GM21360 (cell line): ENCODE data around the gene APOL4.
A peak's percentile ranks its signal among the peaks of the same experiment; 100 is the strongest.
"Not testable (repeated sequence)": the region's sequence is repeated elsewhere in the genome, so short reads cannot be mapped to it uniquely, and the experiment has no call there.

Source experiments
- ATAC-seq: cut with Tn5 transposase; IDR thresholded peaks from one replicate; pipeline ENCODE4 v1.9.1; 2021; ENCODE audit warnings: mild to moderate bottlenecking, moderate library complexity; ENCODE audit not compliant: unreplicated experiment

The APOL4 gene, protein sequence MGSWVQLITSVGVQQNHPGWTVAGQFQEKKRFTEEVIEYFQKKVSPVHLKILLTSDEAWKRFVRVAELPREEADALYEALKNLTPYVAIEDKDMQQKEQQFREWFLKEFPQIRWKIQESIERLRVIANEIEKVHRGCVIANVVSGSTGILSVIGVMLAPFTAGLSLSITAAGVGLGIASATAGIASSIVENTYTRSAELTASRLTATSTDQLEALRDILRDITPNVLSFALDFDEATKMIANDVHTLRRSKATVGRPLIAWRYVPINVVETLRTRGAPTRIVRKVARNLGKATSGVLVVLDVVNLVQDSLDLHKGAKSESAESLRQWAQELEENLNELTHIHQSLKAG

GRCh38 chr22:36201630-36202319 is at the start of gene APOL4:
APOL4 (minus strand) TSS chr22:36201809; CDS start chr22:36201734, 75 bp downstream.
- ATAC-seq: no peak

DNA sequence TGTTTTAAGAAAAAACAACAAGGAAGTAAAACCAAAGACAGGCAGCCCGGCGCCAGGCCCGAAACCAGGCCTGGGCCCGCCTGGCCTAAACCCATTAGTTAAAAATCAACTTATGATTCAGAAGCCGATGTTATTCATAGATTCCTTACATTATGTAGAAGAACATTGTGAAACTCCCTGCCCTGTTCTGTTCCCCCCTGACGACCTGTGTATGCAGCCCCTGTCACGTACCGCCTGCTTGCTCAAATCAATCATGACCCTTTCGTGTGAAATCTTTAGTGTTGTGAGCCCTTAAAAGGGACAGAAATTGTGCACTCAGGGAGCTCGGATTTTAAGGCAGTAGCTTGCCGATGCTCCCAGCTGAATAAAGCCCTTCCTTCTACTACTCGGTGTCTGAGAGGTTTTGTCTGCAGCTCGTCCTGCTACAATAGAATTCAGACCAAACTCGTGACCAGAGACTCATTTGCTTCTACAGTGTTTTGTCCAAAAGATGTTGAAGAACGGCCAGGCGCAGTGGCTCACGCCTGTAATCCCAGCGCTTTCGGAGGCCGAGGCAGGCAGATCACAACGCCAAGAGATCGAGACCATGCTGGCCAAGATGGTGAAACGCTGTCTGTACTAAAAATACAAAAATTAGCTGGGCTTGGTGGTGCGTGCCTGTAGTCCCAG is 48.8 kb upstream of the APOL4 start:
- ATAC-seq: not testable (repeated sequence)

GRCh38 chr22:36249160-36249559 is 47.6 kb upstream of the APOL4 start:
- ATAC-seq: no peak

GRCh38 chr22:36247955-36248354 is 46.3 kb upstream of the APOL4 start:
- ATAC-seq: no peak

DNA sequence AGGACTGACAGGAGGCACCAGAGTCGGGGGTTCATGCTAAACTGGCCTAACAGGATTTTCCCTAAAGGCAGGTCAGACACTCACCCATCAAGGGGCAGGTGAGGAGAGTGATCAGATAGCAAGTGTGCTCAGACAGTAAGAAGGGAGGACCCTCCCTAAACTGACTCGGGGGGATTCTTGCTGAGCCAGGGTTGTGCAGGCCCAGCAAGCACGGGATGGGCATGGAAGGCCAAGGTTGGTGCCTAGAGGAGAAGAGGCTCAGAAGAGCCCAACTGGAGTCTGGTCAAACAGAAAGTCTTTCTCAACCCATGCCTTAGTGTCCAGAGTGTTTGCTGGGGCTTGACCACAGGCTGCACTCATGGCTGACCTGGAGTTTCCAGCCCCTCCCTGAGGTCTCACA is 45.1 kb upstream of the APOL4 start:
- no peak for ATAC-seq

DNA sequence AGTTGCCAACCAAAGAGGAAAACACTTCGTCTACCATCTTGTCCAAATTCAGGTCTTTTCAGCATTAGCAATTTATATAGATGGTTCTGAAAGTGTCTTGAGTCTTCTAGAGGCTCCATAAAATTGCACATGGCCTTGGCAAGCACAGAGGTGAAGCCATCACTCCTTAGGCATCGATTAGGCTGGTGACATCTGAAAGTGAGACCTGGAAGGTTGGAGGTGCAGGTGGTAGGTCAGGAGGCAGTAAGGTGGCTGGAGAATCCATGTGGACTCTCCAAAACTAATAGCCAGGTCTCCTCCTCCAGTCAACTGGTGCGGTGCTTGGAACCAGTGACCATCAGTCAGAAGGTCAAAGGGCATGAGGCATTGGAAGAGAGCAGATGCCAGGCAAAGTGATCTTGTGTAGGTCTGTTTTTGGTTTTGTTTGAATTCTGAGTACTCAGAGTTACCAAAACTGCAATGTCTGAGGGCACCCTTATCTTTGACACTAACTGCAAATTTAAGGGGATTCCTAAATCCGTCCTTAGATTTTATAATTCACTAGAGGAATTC is 44.3 kb upstream of the APOL4 start:
- ATAC-seq: no peak

DNA sequence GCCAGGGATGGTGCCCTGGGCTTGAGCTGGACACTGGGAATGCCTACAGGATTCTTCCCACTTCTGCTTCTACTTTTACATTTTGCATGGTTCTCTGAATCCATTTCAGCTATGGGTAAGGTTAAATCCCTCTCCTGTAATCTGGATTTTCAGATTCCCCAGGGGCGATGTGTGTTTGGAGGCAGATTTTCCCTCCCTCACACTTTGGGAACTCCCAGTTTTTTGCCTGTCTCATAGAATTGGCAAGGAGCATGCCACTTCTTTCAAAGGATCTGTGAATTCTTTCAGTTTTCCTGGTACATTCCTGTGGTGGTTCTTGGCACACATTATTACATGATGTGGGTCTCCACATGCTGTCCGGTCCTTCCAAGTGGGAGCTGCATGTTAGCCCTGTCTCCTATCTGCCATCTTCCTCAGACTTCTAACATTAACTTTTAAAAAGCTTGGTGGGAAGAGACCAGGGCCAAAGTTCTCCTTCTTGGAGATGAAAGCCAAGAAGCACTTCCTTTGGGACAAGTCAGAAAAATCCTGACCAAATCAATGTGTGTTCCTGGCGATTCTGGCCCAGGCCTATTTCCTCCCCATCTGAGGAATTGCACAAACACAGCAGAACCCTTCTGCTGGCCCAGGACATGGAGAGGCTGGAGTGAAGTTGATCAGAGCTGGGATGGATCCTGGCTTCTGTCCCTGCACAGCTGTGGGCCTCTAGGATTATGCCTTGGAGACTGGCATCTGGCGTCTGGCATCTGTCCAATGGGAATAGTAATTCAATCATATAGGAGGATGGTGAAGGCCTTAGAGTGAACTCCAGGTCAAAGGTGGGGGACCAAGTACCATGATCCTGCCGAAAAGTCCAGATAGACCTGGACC is 43.1 kb upstream of the APOL4 start:
- ATAC-seq: no peak

- ATAC-seq: no peak
These were observed 42.4 kb upstream of the APOL4 start for GRCh38 chr22:36243986-36244385.

GRCh38 chr22:36239401-36240171 is 38.0 kb upstream of the APOL4 start, which contains the start of gene APOL2:
APOL2 (minus strand) TSS chr22:36239527; CDS start chr22:36233162, 6,365 bp downstream.
- peak; percentile 84 for ATAC-seq

- ATAC-seq: no peak
These were observed 37.5 kb upstream of the APOL4 start for GRCh38 chr22:36239150-36239400.

DNA sequence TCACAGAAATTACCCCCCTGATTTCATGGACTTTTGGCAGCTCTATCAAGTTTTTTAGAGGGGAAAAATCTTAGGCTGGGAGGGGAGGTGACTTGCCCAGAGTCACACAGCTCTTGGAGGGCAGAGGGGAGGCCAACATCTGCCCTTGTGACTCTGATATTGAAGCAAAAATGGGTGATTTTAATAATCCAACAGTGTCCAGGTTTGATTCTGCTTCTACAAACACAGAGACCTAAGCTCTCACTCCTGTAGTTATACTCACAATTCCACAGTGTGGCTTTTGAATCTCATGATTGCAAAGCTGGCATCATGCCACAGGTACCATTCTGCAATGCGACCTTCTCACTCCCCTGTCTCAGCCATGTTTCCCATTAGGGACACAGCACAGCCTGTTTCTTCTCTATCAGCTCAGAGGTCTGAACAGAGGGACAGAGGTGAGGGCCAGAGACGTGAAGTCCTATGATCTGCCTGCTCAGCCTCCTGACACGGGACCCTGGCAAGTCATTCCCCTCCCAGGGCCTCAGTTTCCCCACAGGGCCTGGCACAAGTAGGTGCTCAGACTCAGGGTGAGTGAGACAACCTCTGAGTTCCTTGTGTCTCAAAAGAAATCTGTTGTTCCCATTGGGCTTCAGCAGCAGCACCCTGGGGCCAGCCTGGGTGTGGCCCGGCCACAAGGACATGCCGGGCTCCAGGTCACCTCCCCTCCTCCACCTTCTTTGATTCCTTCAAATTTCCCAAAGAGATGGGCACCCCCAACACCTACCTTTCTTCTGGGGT is 37.0 kb upstream of the APOL4 start:
- ATAC-seq: no peak

- no peak for ATAC-seq
These were observed 36.1 kb upstream of the APOL4 start for GRCh38 chr22:36237462-36238372.

DNA sequence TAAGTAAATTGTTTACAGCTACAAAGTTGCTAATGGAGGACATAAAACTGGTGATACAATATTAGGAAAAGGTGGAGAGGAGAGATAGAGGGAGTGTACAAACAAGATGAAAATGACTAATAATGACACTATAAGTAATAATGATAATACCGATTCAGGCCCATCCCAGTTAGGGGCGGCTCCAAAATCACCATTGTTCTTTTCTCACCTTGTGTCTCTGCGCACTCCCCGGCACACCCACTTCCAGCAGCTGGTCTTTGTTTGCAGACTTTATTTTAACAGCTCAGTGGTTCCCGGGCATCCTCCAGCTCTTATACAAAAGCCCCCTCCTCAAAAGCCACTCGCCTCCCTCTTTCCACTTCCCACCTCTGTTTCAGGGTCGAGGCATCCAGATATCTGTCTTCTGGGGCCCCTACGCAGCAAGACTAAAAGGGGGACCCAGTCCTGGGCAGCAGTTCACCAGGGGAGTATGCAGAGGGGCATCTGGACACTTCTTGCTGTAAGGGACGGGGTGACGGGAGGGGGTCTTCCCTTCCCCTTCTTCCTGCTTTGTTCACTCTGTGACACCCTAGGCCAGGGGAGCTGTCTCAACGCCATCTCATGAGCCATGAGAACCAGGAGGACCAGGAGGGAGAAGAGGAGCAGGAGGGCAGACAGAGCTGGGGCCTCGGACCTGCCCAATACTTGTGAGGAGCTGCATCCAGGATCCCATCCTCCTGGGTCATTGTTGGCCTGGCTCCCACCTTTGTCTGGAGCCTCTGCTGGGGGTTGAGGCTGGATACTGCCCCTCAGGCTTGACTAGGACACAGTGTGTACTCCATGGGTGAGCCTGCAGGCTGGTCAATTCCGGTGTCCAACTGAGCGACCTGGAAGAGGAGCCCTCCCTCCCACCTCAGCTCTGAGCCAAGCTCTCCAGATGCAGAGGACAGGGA is 35.0 kb upstream of the APOL4 start:
- no peak for ATAC-seq

DNA sequence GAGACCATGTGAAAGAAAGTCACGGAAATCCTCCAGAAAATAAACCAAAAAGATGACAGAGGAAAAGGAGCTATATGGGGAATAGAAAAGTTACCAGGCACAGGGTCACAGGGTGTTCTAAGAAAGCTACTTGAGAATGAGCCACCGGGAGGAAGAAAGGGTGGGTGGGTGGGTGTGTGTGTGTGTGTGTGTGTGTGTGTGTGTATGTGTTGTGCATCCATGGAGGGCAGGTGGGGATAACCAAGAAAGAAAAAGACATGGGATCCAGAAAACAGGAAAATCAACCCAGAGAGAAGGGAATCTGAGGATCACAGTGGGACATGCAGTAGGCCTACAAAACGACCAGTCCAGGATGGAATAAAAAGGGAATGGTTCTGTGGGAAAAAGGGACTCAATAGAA is 34.0 kb upstream of the APOL4 start:
- ATAC-seq: no peak

- ATAC-seq: no peak
These were observed 33.3 kb upstream of the APOL4 start for GRCh38 chr22:36234919-36235318.

DNA sequence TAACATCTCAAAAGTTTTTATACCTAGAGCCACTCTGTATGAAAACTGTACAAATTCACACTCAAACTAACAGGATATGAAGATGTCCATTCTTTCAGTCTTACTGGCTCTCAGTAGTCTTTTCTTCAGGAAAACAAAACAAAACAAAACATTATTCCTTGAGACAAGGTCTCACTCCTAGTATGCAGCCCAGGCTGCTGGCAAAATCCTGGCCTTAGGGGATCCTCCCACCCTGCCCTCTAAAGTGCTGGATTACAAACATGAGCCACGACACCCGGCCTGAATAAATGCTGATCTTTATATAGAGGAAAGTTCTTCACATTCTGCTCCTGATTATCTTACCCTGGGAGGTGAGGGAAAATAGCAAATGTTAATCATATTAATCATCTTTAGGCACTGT is 32.6 kb upstream of the APOL4 start:
- ATAC-seq: no peak

DNA sequence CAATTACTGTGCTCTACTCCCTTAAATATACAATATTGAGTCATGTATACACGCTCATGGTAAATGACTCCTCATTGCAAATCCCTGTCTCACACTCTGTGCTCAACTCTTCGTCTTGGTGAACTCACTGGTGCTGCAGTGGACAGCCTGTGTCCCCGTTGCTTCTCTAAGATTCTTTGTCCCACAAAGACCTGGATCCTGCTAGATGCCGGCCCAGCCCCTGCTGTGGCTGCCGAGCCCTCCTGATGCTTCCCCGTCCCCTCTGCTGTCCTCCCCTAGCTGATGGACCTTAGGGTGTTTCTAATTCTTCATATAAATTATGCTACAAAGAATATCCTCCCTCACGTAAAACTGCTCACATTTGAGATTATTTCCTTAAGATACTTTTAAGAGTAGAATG is 32.2 kb upstream of the APOL4 start:
- ATAC-seq: no peak
